RWPE2 (cell line): ENCODE data around the gene GPRC6A.

Source experiments
- ATAC-seq: fragments of 200-7000 bp; cut with Tn5 transposase; 3 replicates; pipeline ENCODE4 v1.9.1; 2021; ENCODE audit warnings: low read depth
- DNase-seq: peaks from one replicate; pipeline ENCODE4 v3.0.0-alpha.2; 2020; ENCODE audit warnings: low spot score
- H3K27ac ChIP-seq: fragments of 450-650 bp; 2 replicates; pipeline ENCODE4 v1.5.1; 2017; ENCODE audit warnings: mild to moderate bottlenecking; ENCODE audit not compliant: poor library complexity, severe bottlenecking
- H3K27me3 ChIP-seq: fragments of 250-450 bp; sonication (Bioruptor Pico); 2 replicates; pipeline ENCODE4 v1.5.1; 2021; ENCODE audit warnings: mild to moderate bottlenecking, moderate library complexity; ENCODE audit not compliant: insufficient read depth, poor library complexity, severe bottlenecking
- H3K36me3 ChIP-seq: fragments of 250-450 bp; sonication (Bioruptor Pico); 2 replicates; pipeline ENCODE4 v1.5.1; 2020; ENCODE audit warnings: low read depth, mild to moderate bottlenecking, moderate library complexity
- H3K4me1 ChIP-seq: fragments of 250-450 bp; sonication (Bioruptor Pico); 2 replicates; pipeline ENCODE4 v1.5.1; 2021; ENCODE audit warnings: mild to moderate bottlenecking, moderate library complexity; ENCODE audit not compliant: insufficient read depth, poor library complexity, severe bottlenecking
- H3K4me3 ChIP-seq: fragments of 250-450 bp; sonication (Bioruptor Pico); 2 replicates; pipeline ENCODE4 v1.5.1; 2021; ENCODE audit warnings: mild to moderate bottlenecking, moderate library complexity; ENCODE audit not compliant: severe bottlenecking
- H3K9me3 ChIP-seq: fragments of 250-450 bp; sonication (Bioruptor Pico); 2 replicates; pipeline ENCODE4 v1.5.1; 2021; ENCODE audit warnings: mild to moderate bottlenecking, moderate library complexity; ENCODE audit not compliant: severe bottlenecking
- TF ChIP-seq, protein P1 (sequence below): fragments of 450-650 bp; IDR thresholded peaks from one replicate; pipeline ENCODE4 v1.5.1; 2017; ENCODE audit warnings: mild to moderate bottlenecking, moderate library complexity; ENCODE audit not compliant: poor library complexity, severe bottlenecking

Gene GPRC6A

DNA sequence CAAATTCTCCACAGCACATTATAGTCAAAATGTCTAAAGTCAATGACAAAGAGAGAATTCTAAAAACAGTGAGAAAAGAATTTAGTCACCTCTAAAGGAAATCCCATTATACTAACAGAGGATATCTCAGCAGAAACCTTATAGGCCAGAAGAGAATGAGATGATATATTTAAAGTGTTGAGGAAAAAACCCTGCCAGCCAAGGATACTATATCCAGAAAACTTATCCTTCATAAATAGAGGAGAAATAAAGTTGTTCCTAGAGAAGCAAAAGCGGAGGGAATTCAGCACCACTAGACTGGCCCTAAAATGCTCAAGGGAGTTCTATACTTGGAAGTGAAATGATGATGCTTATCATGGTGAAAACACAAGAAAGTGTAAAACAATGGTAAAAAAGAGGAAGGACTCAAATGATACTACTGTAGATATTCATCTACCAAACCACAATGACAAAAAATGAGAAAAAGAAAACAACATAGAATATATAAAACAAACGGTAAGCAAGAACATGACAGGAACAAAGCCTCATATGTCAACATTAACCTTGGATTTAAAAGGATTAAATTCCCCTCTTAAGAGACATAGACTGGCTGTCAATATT lies 16.7 kb downstream of the GPRC6A start:
- Histone ChIP-seq H3K4me3 (no peak overlapping the region), H3K36me3 (no peaks in the 10 kb centered on the region), H3K4me1 (no peaks in the 10 kb centered on the region), H3K27ac (no peak overlapping the region), H3K9me3 (no peaks in the 10 kb centered on the region), H3K27me3 (no peaks in the 10 kb centered on the region)
- TF ChIP-seq, protein P1, sequence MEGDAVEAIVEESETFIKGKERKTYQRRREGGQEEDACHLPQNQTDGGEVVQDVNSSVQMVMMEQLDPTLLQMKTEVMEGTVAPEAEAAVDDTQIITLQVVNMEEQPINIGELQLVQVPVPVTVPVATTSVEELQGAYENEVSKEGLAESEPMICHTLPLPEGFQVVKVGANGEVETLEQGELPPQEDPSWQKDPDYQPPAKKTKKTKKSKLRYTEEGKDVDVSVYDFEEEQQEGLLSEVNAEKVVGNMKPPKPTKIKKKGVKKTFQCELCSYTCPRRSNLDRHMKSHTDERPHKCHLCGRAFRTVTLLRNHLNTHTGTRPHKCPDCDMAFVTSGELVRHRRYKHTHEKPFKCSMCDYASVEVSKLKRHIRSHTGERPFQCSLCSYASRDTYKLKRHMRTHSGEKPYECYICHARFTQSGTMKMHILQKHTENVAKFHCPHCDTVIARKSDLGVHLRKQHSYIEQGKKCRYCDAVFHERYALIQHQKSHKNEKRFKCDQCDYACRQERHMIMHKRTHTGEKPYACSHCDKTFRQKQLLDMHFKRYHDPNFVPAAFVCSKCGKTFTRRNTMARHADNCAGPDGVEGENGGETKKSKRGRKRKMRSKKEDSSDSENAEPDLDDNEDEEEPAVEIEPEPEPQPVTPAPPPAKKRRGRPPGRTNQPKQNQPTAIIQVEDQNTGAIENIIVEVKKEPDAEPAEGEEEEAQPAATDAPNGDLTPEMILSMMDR = no peak
- no peak for ATAC-seq
- DNase-seq = no peak

DNA sequence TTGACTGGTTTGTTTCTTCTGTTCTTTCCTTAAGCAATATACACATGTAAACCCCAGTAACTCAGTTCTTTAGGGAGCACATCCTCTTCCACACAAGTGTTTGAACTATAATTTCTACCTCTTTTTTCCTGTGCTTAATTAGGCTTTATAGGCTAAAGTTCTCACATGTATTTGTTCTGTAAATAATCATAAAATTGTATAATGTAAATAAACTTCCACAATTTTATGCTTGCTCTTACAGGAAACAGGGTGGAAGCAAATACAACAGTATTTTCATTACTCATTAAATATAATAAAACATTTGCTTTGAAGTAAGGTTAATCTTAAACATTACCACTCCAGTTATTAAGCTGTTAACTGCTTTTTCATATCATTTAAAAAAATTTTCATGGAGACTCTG lies 26.9 kb downstream of the GPRC6A start:
- Histone ChIP-seq H3K4me3 (no peak overlapping the region), H3K27me3 (peaks cover 2% of the 10 kb centered on the region), H3K36me3 (no peaks in the 10 kb centered on the region), H3K27ac (no peak overlapping the region), H3K4me1 (no peaks in the 10 kb centered on the region), H3K9me3 (no peaks in the 10 kb centered on the region)
- no peak for ATAC-seq
- no peak for DNase-seq
- TF ChIP-seq, protein P1 = no peak

DNA sequence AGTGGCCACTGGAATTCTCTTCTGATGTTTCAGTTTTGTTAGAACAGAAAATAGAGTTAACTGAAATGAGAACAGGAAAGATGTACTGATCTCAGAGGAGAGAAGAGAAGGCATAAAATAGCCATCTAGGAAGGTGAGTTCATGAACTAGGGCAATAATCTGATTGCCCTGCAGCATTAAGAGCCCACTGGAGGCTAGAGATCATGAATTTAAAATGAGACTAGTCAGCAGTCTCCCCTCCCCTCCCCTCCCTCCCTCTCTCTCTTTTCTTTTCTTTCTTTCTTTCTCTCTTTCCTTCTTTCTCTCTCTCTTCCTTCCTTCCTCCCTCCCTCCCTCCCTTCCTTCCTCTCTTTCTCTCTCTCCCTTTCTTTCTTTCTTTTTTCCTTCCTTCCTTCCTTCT lies 28.9 kb downstream of the GPRC6A start:
- TF ChIP-seq, protein P1 = no peak
- no peaks in the 10 kb centered on the region for H3K9me3 ChIP-seq
- H3K27ac ChIP-seq = no peak overlapping the region
- H3K4me1 ChIP-seq = no peaks in the 10 kb centered on the region
- no peaks in the 10 kb centered on the region for H3K36me3 ChIP-seq
- H3K4me3 ChIP-seq = no peak overlapping the region
- ATAC-seq (no peak), DNase-seq (no peak)
- H3K27me3 ChIP-seq = peaks cover 2% of the 10 kb centered on the region

DNA sequence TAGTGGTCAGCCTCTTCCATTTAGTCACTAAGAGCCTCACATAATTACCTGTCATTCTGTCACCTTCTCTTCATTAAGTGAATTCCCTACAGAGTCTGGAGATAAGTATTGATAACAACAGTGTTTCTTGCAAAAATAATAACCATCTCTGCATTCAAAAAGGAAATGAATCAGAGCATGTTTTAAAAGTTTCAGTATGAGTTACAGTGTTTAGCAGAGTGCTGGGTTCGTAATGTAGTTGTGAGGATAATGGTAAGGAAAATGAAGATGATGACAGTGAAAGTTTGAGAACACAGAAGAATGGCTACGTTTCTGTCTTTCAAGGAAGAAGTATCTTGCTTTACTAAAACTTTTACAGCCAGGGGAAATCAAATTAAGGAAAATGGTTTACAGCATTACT lies 31.3 kb downstream of the GPRC6A start:
- no peak for DNase-seq
- no peak for ATAC-seq
- TF ChIP-seq, protein P1 = no peak
- H3K4me3 ChIP-seq = no peak overlapping the region
- no peak overlapping the region for H3K27ac ChIP-seq
- H3K27me3 ChIP-seq = no peaks in the 10 kb centered on the region
- H3K4me1 ChIP-seq = no peaks in the 10 kb centered on the region
- H3K36me3 ChIP-seq = no peaks in the 10 kb centered on the region
- no peaks in the 10 kb centered on the region for H3K9me3 ChIP-seq

DNA sequence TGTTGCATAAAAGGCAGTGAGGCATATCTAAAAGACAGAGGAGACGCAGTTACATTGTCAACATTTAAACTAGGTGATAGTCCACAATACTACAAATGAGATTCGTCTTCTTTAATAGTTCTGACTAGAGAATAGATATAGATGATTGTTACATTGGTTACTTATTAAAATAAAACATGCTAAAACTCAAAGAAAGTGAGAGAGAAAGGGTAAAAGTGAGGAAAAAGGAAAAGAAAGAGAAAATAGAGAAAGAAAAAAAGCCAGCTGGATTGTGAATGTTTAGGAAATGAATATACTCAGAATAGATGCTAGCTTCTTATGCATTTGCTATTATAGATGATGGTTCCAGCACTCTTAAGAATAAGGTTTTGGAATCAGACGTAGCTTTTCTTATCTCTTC lies 35.7 kb downstream of the GPRC6A start:
- H3K27ac ChIP-seq = no peak overlapping the region
- H3K4me1 ChIP-seq = no peaks in the 10 kb centered on the region
- no peak for DNase-seq

More for the DNA sequence above, 35.7 kb downstream of the GPRC6A start:
- no peak for ATAC-seq
- H3K36me3 ChIP-seq = no peaks in the 10 kb centered on the region
- TF ChIP-seq, protein P1 = no peak
- H3K27me3 ChIP-seq = no peaks in the 10 kb centered on the region
- H3K4me3 ChIP-seq = no peak overlapping the region
- no peaks in the 10 kb centered on the region for H3K9me3 ChIP-seq
